GM12892 (cell line): Measurements from ENCODE around the gene ZNF394.

ENCODE experiments used
- POLR2A ChIP-seq: IDR thresholded peaks from 2 replicates; pipeline ENCODE4 v1.6.1; 2011; ENCODE audit warnings: low read depth, low read length, control low read depth
- POLR2AphosphoS5 ChIP-seq: IDR thresholded peaks from 2 replicates; pipeline ENCODE4 v1.6.1; 2011; ENCODE audit warnings: low read depth, low read length, control low read depth
- TAF1 ChIP-seq: IDR thresholded peaks from 2 replicates; pipeline ENCODE4 v1.6.1; 2011; ENCODE audit warnings: low read depth, mild to moderate bottlenecking, control low read depth, low read length, borderline replicate concordance

DNA sequence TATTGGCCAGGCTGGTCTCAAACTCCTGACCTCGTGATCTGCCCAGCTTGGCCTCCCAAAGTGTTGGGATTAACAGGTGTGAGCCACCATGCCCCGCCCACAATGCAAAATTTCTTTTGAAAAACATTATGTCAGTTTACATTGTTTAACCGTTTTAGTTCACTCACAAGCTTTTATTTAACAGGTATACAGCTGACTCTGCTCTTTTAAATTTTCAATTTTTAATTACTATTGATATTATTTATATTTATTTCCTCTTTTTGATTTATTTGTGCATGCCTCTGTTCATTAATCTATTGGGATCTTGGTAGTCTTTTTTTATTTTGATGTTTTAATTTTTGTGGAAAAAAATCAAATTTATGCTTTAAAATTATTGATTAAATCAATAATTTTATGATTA lies 21.3 kb upstream of the ZNF394 start:
- no peak for TF ChIP-seq POLR2A
- TF ChIP-seq POLR2AphosphoS5 = no peak
- no peak for TF ChIP-seq TAF1
